HG03103 (cell line): ENCODE data around the gene TRIM32.

Experiments used
- ATAC-seq: cut with Tn5 transposase; IDR thresholded peaks from one replicate; pipeline ENCODE4 v1.9.1; 2021; ENCODE audit warnings: low read depth; ENCODE audit not compliant: unreplicated experiment

TRIM32 gene

GRCh38 chr9:116749772-116750171 lies 62.7 kb downstream of the TRIM32 start:
- no peak for ATAC-seq

DNA sequence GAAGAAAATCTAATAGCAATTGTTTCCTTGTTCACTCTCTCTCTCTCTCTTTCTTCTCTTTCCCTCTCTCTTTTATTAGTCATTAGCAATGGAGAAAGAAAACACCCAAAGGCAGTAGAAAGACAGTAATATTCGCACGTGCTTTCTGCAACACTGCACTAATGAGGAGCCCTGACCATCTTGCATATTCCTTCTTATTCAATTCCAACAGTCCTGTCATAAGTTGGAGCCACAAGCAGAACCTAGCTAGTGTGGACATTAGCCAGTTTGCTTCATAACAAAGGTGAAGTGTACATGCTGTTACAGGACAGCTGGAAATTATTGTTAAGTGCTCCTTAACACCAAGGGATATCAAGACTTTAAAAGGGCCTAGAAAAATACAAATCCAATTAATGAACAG lies 63.4 kb downstream of the TRIM32 start:
- no peak for ATAC-seq
